ENCODE measurements around the gene TMEM176A. TPM values are rescaled to one million over a fixed set of nuclear protein-coding genes. Genes with fewer than 3 reads are reported as not detected.

TMEM176A gene, protein sequence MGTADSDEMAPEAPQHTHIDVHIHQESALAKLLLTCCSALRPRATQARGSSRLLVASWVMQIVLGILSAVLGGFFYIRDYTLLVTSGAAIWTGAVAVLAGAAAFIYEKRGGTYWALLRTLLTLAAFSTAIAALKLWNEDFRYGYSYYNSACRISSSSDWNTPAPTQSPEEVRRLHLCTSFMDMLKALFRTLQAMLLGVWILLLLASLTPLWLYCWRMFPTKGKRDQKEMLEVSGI
- total RNA-seq: 0.23 TPM in 1 of 2 replicates, not detected in the other

DNA sequence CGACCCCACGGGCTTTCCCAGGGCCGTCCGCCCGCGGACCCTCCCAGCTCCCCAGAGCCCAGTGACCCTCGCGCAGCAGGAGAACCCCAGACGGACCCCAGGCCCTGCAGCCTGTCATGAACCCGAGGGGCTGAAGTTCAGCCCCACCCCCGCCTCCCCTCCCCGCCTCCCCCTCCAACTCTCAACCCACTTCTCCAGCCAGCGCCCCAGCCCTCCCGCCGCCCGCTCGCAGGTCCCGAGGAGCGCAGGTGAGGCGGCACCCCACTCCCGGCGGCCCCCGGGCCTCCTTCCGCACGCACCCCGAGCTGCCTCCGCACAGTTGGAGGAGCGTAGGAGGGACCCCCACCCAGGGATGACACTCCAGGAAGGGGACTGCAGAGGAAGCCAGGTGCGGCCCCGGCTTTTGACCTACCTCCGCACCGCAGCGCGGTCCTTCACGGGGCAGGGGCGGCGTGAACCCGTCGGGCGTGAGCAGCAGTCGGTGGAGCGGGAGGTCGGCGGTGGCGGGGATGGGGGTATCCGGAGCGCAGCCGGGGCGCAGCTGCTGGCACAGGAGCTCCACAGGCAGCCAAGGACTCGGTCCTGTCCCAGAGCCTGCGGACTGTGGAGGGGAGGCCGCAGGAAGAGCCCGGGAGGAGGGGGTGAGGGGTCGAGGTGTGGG lies at the start of gene TMEM176A:
TSS of gene TMEM176A (plus strand) at position 189 of the 661 bp plus-strand sequence. CDS start 782 bp downstream, outside the sequence.

GRCh38 chr7:150799741-150800580 lies 608 bp upstream of the TMEM176A start, which contains the start of gene TMEM176B:
TSS of gene TMEM176B (minus strand) at chr7:150800364. CDS start at chr7:150796569, 3,795 bp downstream.

GRCh38 chr7:150852371-150852905 lies 51.9 kb downstream of the TMEM176A start, which contains the start of gene AOC1:
TSS of gene AOC1 (plus strand) at chr7:150852517. CDS start at chr7:150856471, 3,954 bp downstream.

Other genes with a start within 250 kb of the TMEM176A start
- gene GIMAP4, start 233.4 kb upstream of the TMEM176A start, total RNA-seq: not detected in 2 replicates
- gene GIMAP6, start 168.4 kb upstream of the TMEM176A start, total RNA-seq: not detected in 2 replicates
- gene GIMAP2, start 115.1 kb upstream of the TMEM176A start, total RNA-seq: 0.08 and 0.94 TPM in 2 replicates
- gene GIMAP1, start 84.2 kb upstream of the TMEM176A start, total RNA-seq: not detected in 2 replicates
- not detected in 2 replicates for gene GIMAP5, start 63.4 kb upstream of the TMEM176A start, total RNA-seq
- gene TMEM176B, start 405 bp upstream of the TMEM176A start, total RNA-seq: not detected in 2 replicates
- not detected in 2 replicates for gene AOC1, start 51.7 kb downstream of the TMEM176A start, total RNA-seq
- gene KCNH2, start 177.6 kb downstream of the TMEM176A start, total RNA-seq: not detected in 2 replicates
- gene NOS3, start 190.2 kb downstream of the TMEM176A start, total RNA-seq: 1.8 and 3.7 TPM in 2 replicates
- gene ATG9B, start 223.7 kb downstream of the TMEM176A start, total RNA-seq: 0.04 and 0.08 TPM in 2 replicates
- 53.4 and 60.7 TPM in 2 replicates for gene ABCB8, start 227.7 kb downstream of the TMEM176A start, total RNA-seq
- 1.8 TPM in 1 of 2 replicates, not detected in the other for gene ASIC3, start 247.8 kb downstream of the TMEM176A start, total RNA-seq